AG10803 (cell line): ENCODE data around the gene GPD1L.
"Not testable (repeated sequence)": the region's sequence is repeated elsewhere in the genome, so short reads cannot be mapped to it uniquely, and the experiment has no call there.

Experiments
- DNase-seq: peaks from one replicate; pipeline ENCODE4 v3.0.0; 2010; ENCODE audit warnings: low read depth
- H3K4me3 ChIP-seq: 2 replicates; pipeline ENCODE4 v1.5.1; 2011; ENCODE audit warnings: mild to moderate bottlenecking, low read length, control low read depth
- CTCF ChIP-seq: conservative IDR thresholded peaks from 2 replicates; pipeline ENCODE4 v1.5.1; 2011; ENCODE audit warnings: mild to moderate bottlenecking, low read length, control low read depth, inconsistent platforms

GPD1L gene

DNA sequence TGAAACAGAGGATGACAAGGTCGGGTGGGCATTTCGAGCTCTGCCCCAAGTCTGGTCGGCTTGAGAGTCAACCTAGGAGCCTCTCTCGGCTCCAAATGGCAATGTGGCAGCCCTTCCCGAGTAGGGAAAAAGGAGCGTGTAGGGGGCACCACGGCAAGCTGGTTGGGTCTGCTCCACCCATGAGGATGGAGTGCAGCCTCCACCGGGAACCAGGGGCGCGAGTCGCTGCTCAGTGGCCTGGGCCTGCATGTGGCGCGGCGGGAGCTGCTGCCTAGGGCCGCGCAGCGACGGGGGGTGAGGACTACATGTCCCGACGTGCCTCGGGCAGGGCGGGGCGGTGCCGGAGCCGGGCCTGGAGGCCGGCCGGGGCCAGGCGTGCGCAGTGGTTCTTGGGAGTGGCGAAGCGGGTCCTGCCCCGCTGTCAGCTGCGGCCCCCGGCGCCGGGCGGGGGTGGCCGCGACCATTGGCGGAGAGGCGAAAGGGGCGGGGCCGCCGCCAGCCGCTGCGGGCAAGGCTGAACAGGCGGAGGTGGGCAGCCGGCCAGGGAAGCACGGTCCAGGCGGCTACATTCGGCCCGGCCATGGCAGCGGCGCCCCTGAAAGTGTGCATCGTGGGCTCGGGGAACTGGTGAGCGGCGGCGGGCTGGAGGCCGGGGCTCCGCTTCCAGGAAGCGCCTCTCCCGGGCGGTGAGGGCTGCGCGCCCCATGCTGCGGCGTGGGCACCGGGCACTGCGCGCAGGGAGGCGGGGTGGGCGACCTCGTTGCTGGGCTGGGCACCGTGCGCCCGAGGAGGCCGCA lies at the start of gene GPD1L:
TSS of gene GPD1L (plus strand) at position 489 of the 797 bp plus-strand sequence. CDS start at position 581, 92 bp downstream.
- H3K4me3 ChIP-seq, result peak within 1 kb of the TSS; percentile 68
- no peak for TF ChIP-seq CTCF

GRCh38 chr3:32058465-32058864 lies 48.0 kb upstream of the GPD1L start:
- not testable (repeated sequence) for DNase-seq, H3K4me3 ChIP-seq

More for the DNA sequence above, at the start of gene GPD1L:
- peak; percentile 91 for DNase-seq

GRCh38 chr3:32062950-32063582 lies 43.4 kb upstream of the GPD1L start:
- no peak for DNase-seq

DNA sequence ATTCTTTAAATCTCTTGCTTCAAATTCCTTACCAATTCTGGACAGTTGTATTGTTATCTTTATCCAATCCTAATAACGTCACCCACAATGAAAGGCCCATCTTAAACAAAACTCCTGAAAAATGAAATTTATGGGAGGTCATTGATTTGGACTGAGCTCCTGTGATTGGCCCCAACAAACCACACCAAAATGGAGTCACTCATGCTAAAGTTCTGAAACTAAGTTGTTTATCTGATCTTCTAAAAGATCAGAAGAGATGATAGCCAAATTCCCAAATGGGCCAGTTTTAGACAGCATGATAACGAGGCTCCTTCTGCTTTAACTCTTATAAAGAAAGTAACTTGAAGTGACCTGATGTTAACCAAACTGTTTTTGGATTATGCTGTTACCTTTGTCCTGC lies 39.7 kb upstream of the GPD1L start:
- no peak for TF ChIP-seq CTCF
- no peak for DNase-seq
- no peak overlapping the region for H3K4me3 ChIP-seq

More at GRCh38 chr3:32062950-32063582, 43.4 kb upstream of the GPD1L start:
- TF ChIP-seq CTCF, result no peak
- H3K4me3 ChIP-seq, result no peak overlapping the region

GRCh38 chr3:32074194-32074593 lies 32.2 kb upstream of the GPD1L start:
- DNase-seq, H3K4me3 ChIP-seq: not testable (repeated sequence)

DNA sequence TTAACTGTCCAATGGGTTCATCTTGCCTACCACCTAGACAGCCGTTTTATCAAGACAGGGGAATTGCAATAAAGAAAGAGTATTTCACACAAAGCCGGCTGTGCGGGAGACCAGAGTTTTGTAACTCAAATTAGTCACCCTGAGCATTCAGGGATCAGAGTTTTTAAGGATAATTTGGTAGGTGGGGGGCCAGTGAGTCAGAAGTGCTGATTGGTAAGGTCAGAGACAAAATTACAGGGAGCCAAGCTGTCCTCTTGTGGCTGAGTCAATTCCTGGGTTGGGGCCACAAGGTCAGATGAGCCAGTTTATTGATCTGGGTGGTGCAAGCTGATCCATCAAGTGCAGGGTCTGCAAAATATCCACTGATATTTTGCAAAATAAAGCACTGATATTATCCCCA lies 29.9 kb upstream of the GPD1L start:
- TF ChIP-seq CTCF, result no peak
- no peak overlapping the region for H3K4me3 ChIP-seq
- DNase-seq, result no peak

GRCh38 chr3:32077260-32078084 lies 28.9 kb upstream of the GPD1L start:
- no peak for DNase-seq
- TF ChIP-seq CTCF, result no peak
- H3K4me3 ChIP-seq, result no peak overlapping the region
